GM18511 (cell line): Measurements from ENCODE around the gene HLA-B.
"Not testable (repeated sequence)": the region's sequence is repeated elsewhere in the genome, so short reads cannot be mapped to it uniquely, and the experiment has no call there.

Experiments
- ATAC-seq: cut with Tn5 transposase; IDR thresholded peaks from one replicate; pipeline ENCODE4 v1.9.1; 2021; ENCODE audit warnings: mild to moderate bottlenecking, moderate library complexity; ENCODE audit not compliant: unreplicated experiment

Gene HLA-B

GRCh38 chr6:31385041-31385440, 28.1 kb upstream of the HLA-B start:
- ATAC-seq, result no peak

- no peak for ATAC-seq
Observed at GRCh38 chr6:31383149-31383548, 26.2 kb upstream of the HLA-B start.

DNA sequence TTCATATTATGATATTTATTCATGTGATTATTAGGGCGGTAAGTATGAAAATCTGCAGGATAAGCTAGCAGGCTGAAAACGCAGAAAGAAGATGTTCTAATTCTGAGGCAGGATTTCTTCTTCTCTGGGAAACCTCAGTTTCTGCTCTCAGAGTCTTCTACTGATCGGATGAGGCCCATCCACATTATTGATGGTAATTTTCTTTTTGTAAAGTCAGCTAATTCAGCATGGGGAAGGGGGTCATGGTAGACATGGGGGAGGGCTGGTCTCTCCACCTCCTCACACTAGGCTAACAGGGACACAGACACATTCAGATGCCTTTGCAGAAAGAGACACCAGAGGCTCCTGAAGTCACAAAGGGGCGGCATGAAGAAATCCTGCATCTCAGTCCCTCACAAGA, 24.7 kb upstream of the HLA-B start:
- no peak for ATAC-seq

DNA sequence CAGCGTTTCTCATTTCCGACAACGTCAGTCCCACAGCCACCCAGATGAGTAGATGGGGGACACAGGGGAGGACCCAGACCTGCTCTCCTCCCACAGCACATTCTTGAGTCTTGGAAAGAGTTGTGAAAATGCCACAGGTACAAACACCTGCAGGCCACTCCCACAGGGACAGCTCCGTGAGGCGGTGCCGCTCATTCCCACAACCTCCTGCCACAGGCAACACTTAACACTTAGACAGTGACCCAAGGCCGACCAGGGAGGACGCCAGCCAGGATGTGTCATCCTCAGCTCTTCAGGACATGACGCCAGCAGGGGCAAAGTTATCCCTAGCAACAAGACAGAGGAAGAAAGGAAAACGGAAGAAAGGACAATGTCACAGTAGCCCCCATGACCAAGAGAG, 22.9 kb upstream of the HLA-B start:
- ATAC-seq, result no peak

DNA sequence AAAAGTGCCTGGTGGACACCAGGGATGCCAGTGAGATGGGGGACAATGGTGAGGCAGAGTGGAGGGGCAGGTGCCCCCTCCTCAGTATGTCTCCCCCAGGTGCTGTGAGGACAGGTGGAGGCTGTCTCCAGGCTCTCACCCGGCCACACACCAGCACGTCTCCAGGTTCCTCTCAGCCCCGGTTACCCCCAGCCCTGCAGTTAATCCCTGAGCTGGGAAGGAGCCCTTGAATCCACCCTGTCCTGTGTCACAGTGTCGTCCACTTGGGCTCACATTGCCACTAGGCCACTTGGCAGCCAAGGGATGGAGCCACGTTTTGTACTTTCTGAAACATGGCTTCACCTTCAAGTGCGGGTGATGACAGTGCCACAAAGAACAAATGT, 21.7 kb upstream of the HLA-B start:
- no peak for ATAC-seq

DNA sequence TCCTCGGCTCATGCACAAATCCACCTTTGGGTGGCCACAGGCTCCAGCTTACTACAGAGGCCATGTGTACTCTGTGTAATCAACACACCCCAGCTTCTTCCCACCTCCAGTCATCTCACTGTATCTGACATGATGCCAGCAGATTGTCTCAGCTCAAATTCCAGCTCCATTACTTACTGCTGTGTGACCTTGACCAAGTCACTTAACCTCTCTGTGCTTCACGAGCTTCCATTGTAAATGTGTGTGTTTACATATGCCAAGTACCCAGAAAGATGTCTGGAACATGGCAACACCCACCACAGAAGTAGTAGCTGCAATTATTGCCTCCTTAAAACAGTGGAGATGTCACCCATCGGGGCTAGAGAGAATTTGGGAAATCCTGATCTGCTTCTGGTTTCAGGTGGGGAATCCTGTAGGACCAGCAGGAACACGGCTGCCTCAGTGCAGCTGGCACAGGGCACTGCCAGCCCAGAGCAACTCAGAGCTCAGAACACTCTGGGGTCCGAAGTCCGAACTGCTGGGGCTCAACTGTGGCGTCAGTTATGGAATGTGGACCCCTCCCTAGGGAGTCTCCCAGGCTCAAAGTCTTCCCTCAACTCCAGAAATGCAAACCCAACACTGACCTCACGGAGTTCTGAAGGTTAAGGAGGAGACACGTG, 21.2 kb upstream of the HLA-B start:
- ATAC-seq, result no peak

GRCh38 chr6:31377029-31377428, 20.1 kb upstream of the HLA-B start:
- ATAC-seq, result no peak

DNA sequence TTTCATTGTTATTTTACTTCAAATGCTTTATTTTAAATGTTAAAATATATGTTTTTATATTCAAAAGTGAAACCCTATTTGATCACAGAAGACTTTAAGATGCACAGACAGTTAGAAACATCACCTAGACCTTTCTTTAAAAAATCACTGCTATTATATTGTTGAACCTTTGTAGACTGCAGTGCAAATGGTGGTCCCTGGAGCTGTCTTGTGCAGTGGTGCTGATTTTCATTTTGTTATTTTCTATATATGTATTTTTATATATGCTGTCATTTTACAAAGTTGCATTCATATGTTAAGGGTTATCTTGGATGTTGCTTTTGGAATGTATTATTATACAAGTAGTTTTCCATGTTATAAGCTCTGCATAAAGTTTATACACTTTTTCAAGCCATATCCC, 18.7 kb upstream of the HLA-B start:
- ATAC-seq, result no peak

- not testable (repeated sequence) for ATAC-seq
Observed at GRCh38 chr6:31374118-31374517, 17.1 kb upstream of the HLA-B start.

DNA sequence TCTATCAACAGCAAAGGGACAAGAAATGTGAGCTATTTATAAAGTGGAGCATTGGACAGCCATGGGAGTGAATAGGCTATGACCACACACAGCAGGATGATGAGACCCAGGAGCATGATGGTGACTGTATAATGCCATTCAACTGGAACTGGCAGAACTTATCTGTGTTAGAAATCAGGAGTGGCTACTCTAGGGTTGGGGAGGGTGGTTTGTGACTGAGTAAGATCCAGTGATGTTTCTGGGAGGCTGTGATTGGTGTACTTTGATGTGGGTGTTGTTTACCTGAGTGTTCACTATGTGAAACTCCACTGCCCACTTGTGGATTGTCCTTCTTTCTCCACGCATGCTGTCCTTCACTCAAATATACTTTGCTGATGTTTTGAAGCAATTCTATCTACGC, 11.5 kb upstream of the HLA-B start:
- ATAC-seq, result no peak

GRCh38 chr6:31366693-31367470, 9.9 kb upstream of the HLA-B start:
- peak; percentile 75 for ATAC-seq

GRCh38 chr6:31365864-31366263, 8.9 kb upstream of the HLA-B start:
- ATAC-seq, result no peak

DNA sequence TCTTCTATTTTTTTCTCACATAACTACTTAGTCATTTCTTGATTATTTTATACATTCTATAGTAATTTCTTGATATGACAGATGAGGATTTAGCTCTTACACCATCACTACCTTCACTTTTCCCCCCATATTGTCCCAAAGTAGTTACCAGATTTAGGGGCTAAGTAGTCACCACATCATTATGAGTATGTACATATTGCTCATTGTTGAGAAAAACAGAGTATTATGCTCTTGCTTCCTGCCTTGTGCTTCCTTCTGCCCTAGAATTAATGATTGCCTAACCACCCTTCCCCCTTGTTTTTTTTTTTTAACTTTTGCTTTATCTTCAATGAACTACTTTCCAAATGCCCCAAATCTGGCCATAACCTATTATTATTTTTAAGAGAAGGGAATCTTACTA, 6.8 kb upstream of the HLA-B start:
- no peak for ATAC-seq

- no peak for ATAC-seq
Observed at GRCh38 chr6:31362751-31363150, 5.8 kb upstream of the HLA-B start.

GRCh38 chr6:31359581-31359980, 2.6 kb upstream of the HLA-B start:
- ATAC-seq, result no peak

DNA sequence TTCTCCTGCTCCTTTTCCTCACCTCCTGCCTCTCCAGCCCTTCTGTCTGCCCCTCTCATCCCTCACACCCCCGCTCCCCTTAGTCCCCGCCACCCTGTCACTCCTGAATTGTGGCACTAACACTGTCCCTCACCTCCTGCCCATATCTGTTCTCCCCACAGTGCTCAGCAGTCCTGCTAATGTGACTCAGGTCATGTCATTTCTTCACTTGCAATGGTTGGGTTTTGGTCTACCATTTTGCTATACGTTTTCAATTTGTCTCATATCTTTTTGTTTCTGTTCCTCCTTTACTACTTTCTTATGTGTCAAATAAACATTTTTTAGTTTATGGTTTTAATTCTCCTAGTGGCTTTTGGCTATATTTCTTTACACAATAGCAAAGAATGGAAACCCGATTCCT, 1.3 kb upstream of the HLA-B start:
- ATAC-seq, result no peak

DNA sequence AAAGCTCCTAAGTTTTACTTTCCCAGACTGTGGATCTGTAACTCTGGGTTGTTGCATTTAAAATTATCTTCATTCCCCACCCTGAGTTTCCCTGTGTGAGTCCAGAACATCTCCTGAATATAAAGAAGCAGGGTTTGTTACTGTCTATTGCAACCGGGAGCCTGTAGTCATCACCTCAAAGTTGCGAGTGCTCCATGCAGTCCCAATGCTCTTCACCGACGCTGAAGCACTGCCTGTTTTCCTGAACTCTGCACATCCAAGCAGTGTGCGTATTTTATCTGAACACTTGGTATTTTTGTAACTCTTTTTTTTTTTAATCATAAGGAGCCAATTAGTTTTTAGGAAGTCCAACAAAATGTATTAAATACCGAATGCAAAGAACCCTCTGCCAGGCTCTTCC, 907 bp upstream of the HLA-B start:
- no peak for ATAC-seq

GRCh38 chr6:31356216-31356945, 598 bp downstream of the HLA-B start:
- ATAC-seq, result peak; percentile 32

GRCh38 chr6:31355583-31355948, 1.4 kb downstream of the HLA-B start:
- no peak for ATAC-seq

- no peak for ATAC-seq
Observed at GRCh38 chr6:31354864-31355582, 2.0 kb downstream of the HLA-B start.

GRCh38 chr6:31354158-31354863, 2.7 kb downstream of the HLA-B start:
- ATAC-seq, result no peak
